ENCODE results near the gene GPR146.
"Not testable (repeated sequence)": the region's sequence is repeated elsewhere in the genome, so short reads cannot be mapped to it uniquely, and the experiment has no call there.

Gene GPR146

GRCh38 chr7:1059200-1060091 is 15.1 kb downstream of the GPR146 start:
- DNase-seq: no peak

GRCh38 chr7:1060315-1061072 is 16.1 kb downstream of the GPR146 start:
- DNase-seq: no peak

- no peak for DNase-seq
Measured at GRCh38 chr7:1061180-1061579, 16.8 kb downstream of the GPR146 start.

- no peak for DNase-seq
Measured at GRCh38 chr7:1062296-1063294, 18.2 kb downstream of the GPR146 start.

- no peak for DNase-seq
Measured at GRCh38 chr7:1063361-1063760, 19.0 kb downstream of the GPR146 start.

GRCh38 chr7:1064581-1064980 is 20.2 kb downstream of the GPR146 start:
- DNase-seq: no peak

- DNase-seq: no peak
Measured at GRCh38 chr7:1065263-1065584, 20.9 kb downstream of the GPR146 start.

GRCh38 chr7:1065585-1066241 is 21.4 kb downstream of the GPR146 start:
- peak; percentile 84 for DNase-seq

GRCh38 chr7:1066242-1066588 is 21.9 kb downstream of the GPR146 start:
- DNase-seq: no peak

- DNase-seq: no peak
Measured at GRCh38 chr7:1068013-1068412, 23.7 kb downstream of the GPR146 start.

GRCh38 chr7:1068619-1069018 is 24.3 kb downstream of the GPR146 start:
- no peak for DNase-seq

- DNase-seq: no peak
Measured at GRCh38 chr7:1070544-1071011, 26.2 kb downstream of the GPR146 start.

- no peak for DNase-seq
Measured at GRCh38 chr7:1071731-1072254, 27.4 kb downstream of the GPR146 start.

- no peak for DNase-seq
Measured at GRCh38 chr7:1073142-1073977, 29.0 kb downstream of the GPR146 start.

- DNase-seq: not testable (repeated sequence)
Measured at GRCh38 chr7:1074018-1074417, 29.7 kb downstream of the GPR146 start.

GRCh38 chr7:1074593-1075431 is 30.5 kb downstream of the GPR146 start:
- DNase-seq: no peak

GRCh38 chr7:1076184-1077072 is 32.1 kb downstream of the GPR146 start:
- DNase-seq: no peak

GRCh38 chr7:1078519-1078918 is 34.2 kb downstream of the GPR146 start:
- DNase-seq: no peak

GRCh38 chr7:1078985-1079384 is 34.6 kb downstream of the GPR146 start:
- DNase-seq: no peak
